Panc1 (cell line): Measurements from ENCODE around the gene GP9. TPM values are rescaled to one million over a fixed set of nuclear protein-coding genes. Genes with fewer than 3 reads are reported as not detected.

Experiments
- ATAC-seq: fragments of 200-7000 bp; cut with Tn5 transposase; 2 replicates; pipeline ENCODE4 v1.9.1; 2020; ENCODE audit warnings: mild to moderate bottlenecking, moderate library complexity
- BruUV-seq: library from RNA; stranded (reverse); fragments of 400-500 nt; replicated peaks from 2 replicates; lab custom pipeline; 2021; lab: Mats Ljungman, UMichigan
- CTCF ChIA-PET: fragments of 300-600 bp; sonication (Branson Sonifier 250); formaldehyde crosslinking; loops from one replicate; lab custom pipeline; 2022; ENCODE audit warnings: antibody characterized with exemption; lab: Charles Lee
- POLR2A ChIA-PET: fragments of 300-600 bp; sonication (Branson Sonifier 250); formaldehyde crosslinking; loops from one replicate; lab custom pipeline; 2022; ENCODE audit warnings: antibody characterized with exemption; lab: Charles Lee
- DNase-seq: peaks from one replicate; pipeline ENCODE4 v3.0.0-alpha.2; 2010; ENCODE audit warnings: low read depth, low spot score
- H3K27ac ChIP-seq: 2 replicates; pipeline ENCODE4 v1.5.1; 2011; ENCODE audit warnings: mild to moderate bottlenecking, low read length, inconsistent platforms
- H3K27me3 ChIP-seq: fragments of 200-500 bp; sonication (Bioruptor generic); 2 replicates; pipeline ENCODE4 v1.6.0; 2014; ENCODE audit warnings: low read length, inconsistent platforms; ENCODE audit not compliant: control insufficient read depth, insufficient read depth
- H3K36me3 ChIP-seq: fragments of 200-500 bp; sonication (Bioruptor generic); 2 replicates; pipeline ENCODE4 v1.5.1; 2014; ENCODE audit warnings: inconsistent platforms, mild to moderate bottlenecking, low read length, moderate library complexity; ENCODE audit not compliant: control insufficient read depth, insufficient read depth
- H3K4me1 ChIP-seq: 2 replicates; pipeline ENCODE4 v1.5.1; 2011; ENCODE audit warnings: inconsistent platforms, mild to moderate bottlenecking, low read length, moderate library complexity; ENCODE audit not compliant: control insufficient read depth, insufficient read depth
- H3K4me3 ChIP-seq, 2 experiments: 2 replicates each; pipeline ENCODE4 v1.5.1; 2011 to 2012; ENCODE audit warnings: low read depth in 2 of 2, low read length in 2 of 2, mild to moderate bottlenecking in 2 of 2, inconsistent platforms in 1 of 2, moderate library complexity in 1 of 2
- H3K9me3 ChIP-seq: fragments of 200-500 bp; sonication (Bioruptor generic); 2 replicates; pipeline ENCODE4 v1.5.1; 2014; ENCODE audit warnings: low read depth, mild to moderate bottlenecking, inconsistent platforms, low read length, moderate library complexity; ENCODE audit not compliant: control insufficient read depth, insufficient read depth
- CTCF ChIP-seq: fragments of 450-650 bp; IDR thresholded peaks from 2 replicates; pipeline ENCODE4 v1.5.1; 2017; ENCODE audit warnings: mild to moderate bottlenecking
- POLR2AphosphoS5 ChIP-seq: IDR thresholded peaks from 2 replicates; pipeline ENCODE4 v1.6.1; 2012; ENCODE audit warnings: mild to moderate bottlenecking, low read depth, low read length, moderate library complexity
- REST ChIP-seq, 2 experiments: IDR thresholded peaks; 2 replicates each; pipeline ENCODE4 v1.6.1; 2011 to 2012; ENCODE audit warnings: low read depth in 2 of 2, control low read depth in 1 of 2, low read length in 1 of 2, mild to moderate bottlenecking in 1 of 2, moderate library complexity in 1 of 2; ENCODE audit not compliant: insufficient read depth in 1 of 2
- SIN3A ChIP-seq: IDR thresholded peaks from 2 replicates; pipeline ENCODE4 v1.6.1; 2012; ENCODE audit warnings: low read depth, mild to moderate bottlenecking, low read length, moderate library complexity, borderline replicate concordance; ENCODE audit not compliant: insufficient read depth
- TCF7L2 ChIP-seq: IDR thresholded peaks from 2 replicates; pipeline ENCODE4 v1.6.1; 2011; ENCODE audit warnings: mild to moderate bottlenecking, low read depth, low read length, inconsistent platforms
- in situ Hi-C: cut with HindIII; loops from 2 replicates; pipeline ENCODE4 v1.10.0; 2016; ENCODE audit warnings: low sequenced_read_pairs, low pct_unique_long_range_greater_than_20kb
- intact Hi-C: fragments of 100-400 bp; cut with micrococcal nuclease; formaldehyde crosslinking; loops from one replicate; pipeline ENCODE4 v1.10.0; 2022; ENCODE audit not compliant: unreplicated experiment
- total RNA-seq: library from RNA; stranded (reverse); gene quantifications from one replicate; pipeline ENCODE4 v1.2.1, GENCODE V29; 2021; ENCODE audit not compliant: unreplicated experiment

GP9 gene
- total RNA-seq, 1 experiment from 2014 or later: not detected

- Histone ChIP-seq H3K9me3 (no peaks in the 10 kb centered on the region), H3K4me3 (no peak overlapping the region), H3K27me3 (no peaks in the 10 kb centered on the region), H3K27ac (no peak overlapping the region), H3K4me1 (no peaks in the 10 kb centered on the region), H3K36me3 (no peaks in the 10 kb centered on the region)
- intact Hi-C loops: no loop called here
- DNase-seq: no peak
- CTCF ChIA-PET: interaction anchor here (0.7 to 1.3 kb wide), 4 partner anchors 35 to 229 kb away, joined by 3 to 22 read pairs (median 4); no protein-coding TSS in a partner anchor
- in situ Hi-C loops: no loop called here
- no TSS peak for BruUV-seq
- no peak for ATAC-seq
- TF ChIP-seq REST (IDR thresholded peaks at IDR 0.05; ENCODE audit: insufficient read depth in 1 of 2, low read depth in 2 of 2, low read length in 1 of 2): no peak
- no peak for TF ChIP-seq SIN3A
- TF ChIP-seq CTCF: no peak
- POLR2A ChIA-PET: interaction anchor here (0.6 kb wide), 1 partner anchor 47 kb away, joined by 9 read pairs; no protein-coding TSS in a partner anchor
Measured at GRCh38 chr3:129016720-129017483, 43.7 kb upstream of the GP9 start.

- in situ Hi-C loops: no loop called here
Measured at GRCh38 chr3:129017484-129017899, 43.1 kb upstream of the GP9 start.

More at GRCh38 chr3:129017484-129017899, 43.1 kb upstream of the GP9 start:
- DNase-seq (no peak), ATAC-seq (no peak)
- intact Hi-C loops: no loop called here
- no peaks in the 10 kb centered on the region for H3K36me3 ChIP-seq
- H3K9me3 ChIP-seq: no peaks in the 10 kb centered on the region
- TF ChIP-seq TCF7L2: no peak
- no peak for TF ChIP-seq REST (IDR thresholded peaks at IDR 0.05; ENCODE audit: insufficient read depth in 1 of 2, low read depth in 2 of 2, low read length in 1 of 2)
- no peak for TF ChIP-seq CTCF
- TF ChIP-seq SIN3A: no peak
- no peak for TF ChIP-seq POLR2AphosphoS5
- POLR2A ChIA-PET: no interaction called here
- H3K27ac ChIP-seq: no peak overlapping the region
- no TSS peak for BruUV-seq
- no peak overlapping the region for H3K4me3 ChIP-seq
- no peaks in the 10 kb centered on the region for H3K4me1 ChIP-seq
- CTCF ChIA-PET: no interaction called here
- H3K27me3 ChIP-seq: no peaks in the 10 kb centered on the region
